ENCODE data around the gene RPS6KA1.

RPS6KA1 gene

DNA sequence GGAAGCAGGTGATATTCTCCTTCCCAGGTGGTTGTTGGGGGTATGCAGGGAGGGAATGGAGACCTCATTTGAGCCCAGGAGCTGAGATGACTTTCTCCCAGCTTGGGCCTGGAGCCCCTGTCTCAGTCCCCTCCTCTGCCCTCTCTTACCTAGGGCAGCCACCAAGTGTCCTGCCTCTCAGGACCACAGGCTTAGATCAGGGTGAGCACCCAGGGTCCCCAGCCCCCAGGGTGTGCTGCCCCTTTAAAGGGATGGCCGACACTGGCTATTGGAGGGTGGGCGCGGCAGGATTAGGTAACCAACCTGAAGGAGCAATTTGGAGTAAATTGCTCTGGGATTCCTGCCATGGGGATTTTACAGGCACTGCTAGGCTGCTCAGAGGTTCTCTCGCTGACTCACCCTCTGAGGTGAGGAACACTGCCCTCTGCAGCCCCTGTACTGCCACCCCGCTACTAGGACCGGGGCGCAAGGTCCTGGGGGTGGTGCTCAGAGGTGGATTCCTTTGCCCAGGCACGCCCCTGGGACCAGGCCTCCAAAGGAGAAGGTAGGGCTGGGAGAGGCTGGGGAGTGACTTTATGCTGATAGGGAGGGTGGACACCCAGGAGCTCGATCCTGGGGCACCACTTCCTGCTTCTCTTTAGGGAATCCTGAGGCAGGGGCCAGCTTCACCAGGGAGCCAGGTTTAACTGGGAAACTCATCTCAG is 1.5 kb downstream of the RPS6KA1 start:
- peak; percentile 90 for ATAC-seq (ENCODE audit: low read depth)
- TF ChIP-seq, protein P1, sequence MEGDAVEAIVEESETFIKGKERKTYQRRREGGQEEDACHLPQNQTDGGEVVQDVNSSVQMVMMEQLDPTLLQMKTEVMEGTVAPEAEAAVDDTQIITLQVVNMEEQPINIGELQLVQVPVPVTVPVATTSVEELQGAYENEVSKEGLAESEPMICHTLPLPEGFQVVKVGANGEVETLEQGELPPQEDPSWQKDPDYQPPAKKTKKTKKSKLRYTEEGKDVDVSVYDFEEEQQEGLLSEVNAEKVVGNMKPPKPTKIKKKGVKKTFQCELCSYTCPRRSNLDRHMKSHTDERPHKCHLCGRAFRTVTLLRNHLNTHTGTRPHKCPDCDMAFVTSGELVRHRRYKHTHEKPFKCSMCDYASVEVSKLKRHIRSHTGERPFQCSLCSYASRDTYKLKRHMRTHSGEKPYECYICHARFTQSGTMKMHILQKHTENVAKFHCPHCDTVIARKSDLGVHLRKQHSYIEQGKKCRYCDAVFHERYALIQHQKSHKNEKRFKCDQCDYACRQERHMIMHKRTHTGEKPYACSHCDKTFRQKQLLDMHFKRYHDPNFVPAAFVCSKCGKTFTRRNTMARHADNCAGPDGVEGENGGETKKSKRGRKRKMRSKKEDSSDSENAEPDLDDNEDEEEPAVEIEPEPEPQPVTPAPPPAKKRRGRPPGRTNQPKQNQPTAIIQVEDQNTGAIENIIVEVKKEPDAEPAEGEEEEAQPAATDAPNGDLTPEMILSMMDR (IDR thresholded peaks at IDR 0.05; ENCODE audit: poor library complexity, severe bottlenecking) = peak; percentile 82
- Histone ChIP-seq H3K4me1 (ENCODE audit: insufficient read depth, poor library complexity, severe bottlenecking) (peaks cover 12% of the 10 kb centered on the region), H3K27me3 (ENCODE audit: insufficient read depth, poor library complexity, severe bottlenecking) (no peaks in the 10 kb centered on the region), H3K36me3 (ENCODE audit: low read depth) (peaks cover 15% of the 10 kb centered on the region), H3K4me3 (ENCODE audit: severe bottlenecking) (peak overlapping the region; percentile 100), H3K27ac (ENCODE audit: poor library complexity, severe bottlenecking) (peak overlapping the region; percentile 87), H3K9me3 (ENCODE audit: severe bottlenecking) (no peaks in the 10 kb centered on the region)
- peak; percentile 98 for DNase-seq (ENCODE audit: low spot score)

DNA sequence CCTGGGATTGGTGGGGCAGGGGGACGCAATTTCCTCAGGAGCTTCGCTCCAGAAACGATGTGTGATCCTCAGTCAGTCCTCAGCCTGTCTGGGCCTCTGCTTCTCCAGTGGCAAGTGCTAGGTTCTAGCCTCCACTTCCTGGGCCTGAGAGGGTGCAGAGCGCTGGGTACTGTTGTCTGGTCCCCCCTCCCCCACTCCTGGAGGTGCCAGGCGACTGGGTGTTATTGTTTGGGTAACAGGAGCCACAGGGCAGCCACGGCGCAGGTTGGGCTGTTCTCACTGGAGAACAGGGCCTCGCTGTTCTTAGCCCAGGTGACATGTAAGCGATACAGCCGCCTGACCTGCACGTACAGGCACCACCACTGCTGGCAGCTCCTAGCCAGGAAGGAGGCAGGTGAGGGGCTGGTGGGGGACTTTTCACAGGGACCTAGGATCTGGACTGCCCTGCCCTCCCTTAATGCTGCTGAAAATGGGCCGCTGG is 2.1 kb downstream of the RPS6KA1 start:
- ATAC-seq (ENCODE audit: low read depth) (peak; percentile 3), DNase-seq (ENCODE audit: low spot score) (no peak)
- Histone ChIP-seq H3K4me3 (ENCODE audit: severe bottlenecking) (peak overlapping the region; percentile 100), H3K27ac (ENCODE audit: poor library complexity, severe bottlenecking) (peak overlapping the region; percentile 87), H3K9me3 (ENCODE audit: severe bottlenecking) (no peaks in the 10 kb centered on the region), H3K27me3 (ENCODE audit: insufficient read depth, poor library complexity, severe bottlenecking) (no peaks in the 10 kb centered on the region), H3K4me1 (ENCODE audit: insufficient read depth, poor library complexity, severe bottlenecking) (peaks cover 12% of the 10 kb centered on the region), H3K36me3 (ENCODE audit: low read depth) (peaks cover 19% of the 10 kb centered on the region)
- TF ChIP-seq, protein P1 (IDR thresholded peaks at IDR 0.05; ENCODE audit: poor library complexity, severe bottlenecking) = no peak

DNA sequence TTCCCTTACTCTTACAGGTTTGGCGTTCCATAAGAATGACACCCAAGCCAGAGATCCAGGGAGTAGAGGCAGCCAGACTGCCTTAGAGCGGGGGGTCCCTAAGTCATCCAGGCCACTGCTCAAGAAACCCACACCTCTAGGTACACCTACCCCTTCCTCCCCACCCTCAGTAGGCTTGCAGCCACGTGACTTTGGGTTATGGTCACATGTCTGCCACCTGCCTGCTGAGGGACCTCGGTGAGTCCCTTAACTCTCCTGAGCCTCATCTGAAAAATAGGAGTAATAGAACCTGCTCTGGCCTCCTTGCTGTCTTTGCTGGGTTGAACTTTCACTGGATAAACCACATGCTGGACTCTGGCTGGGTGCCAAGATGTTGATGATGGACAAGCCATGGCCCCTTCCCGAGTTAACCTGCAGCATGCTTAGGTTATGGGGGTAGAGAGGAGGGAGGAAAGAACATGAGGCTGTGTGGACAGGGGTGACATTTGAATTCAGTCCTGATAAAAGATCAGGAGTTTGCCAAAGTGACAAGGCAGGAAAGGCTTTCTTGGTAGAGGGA is 4.5 kb downstream of the RPS6KA1 start:
- TF ChIP-seq, protein P1 (IDR thresholded peaks at IDR 0.05; ENCODE audit: poor library complexity, severe bottlenecking) = no peak
- DNase-seq (ENCODE audit: low spot score) (no peak), ATAC-seq (ENCODE audit: low read depth) (no peak)
- Histone ChIP-seq H3K9me3 (ENCODE audit: severe bottlenecking) (no peaks in the 10 kb centered on the region), H3K27me3 (ENCODE audit: insufficient read depth, poor library complexity, severe bottlenecking) (no peaks in the 10 kb centered on the region), H3K36me3 (ENCODE audit: low read depth) (peaks cover 42% of the 10 kb centered on the region), H3K4me1 (ENCODE audit: insufficient read depth, poor library complexity, severe bottlenecking) (peaks cover 21% of the 10 kb centered on the region), H3K27ac (ENCODE audit: poor library complexity, severe bottlenecking) (no peak overlapping the region), H3K4me3 (ENCODE audit: severe bottlenecking) (no peak overlapping the region)

DNA sequence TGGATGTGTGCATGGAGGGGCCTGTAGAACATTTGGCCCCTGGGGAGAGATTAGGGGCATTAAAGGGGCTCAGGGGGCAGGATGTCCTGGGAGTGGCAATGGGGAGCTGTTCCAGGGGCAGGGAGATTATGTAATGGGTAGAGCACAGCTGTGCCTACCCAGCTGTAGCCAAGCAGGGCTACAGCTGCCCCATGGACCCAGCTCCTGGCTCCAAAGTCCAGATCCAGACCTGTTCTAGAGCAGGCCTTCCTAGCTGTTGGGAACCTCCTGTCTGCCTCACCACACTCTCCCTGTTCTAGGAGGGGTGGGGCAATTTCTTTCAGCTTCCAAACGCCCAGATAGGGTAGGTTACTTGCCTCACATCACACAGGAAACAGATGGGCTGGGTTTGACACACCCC is 5.6 kb downstream of the RPS6KA1 start:
- Histone ChIP-seq H3K9me3 (ENCODE audit: severe bottlenecking) (no peaks in the 10 kb centered on the region), H3K36me3 (ENCODE audit: low read depth) (peaks cover 50% of the 10 kb centered on the region), H3K4me3 (ENCODE audit: severe bottlenecking) (no peak overlapping the region), H3K4me1 (ENCODE audit: insufficient read depth, poor library complexity, severe bottlenecking) (peaks cover 19% of the 10 kb centered on the region), H3K27ac (ENCODE audit: poor library complexity, severe bottlenecking) (no peak overlapping the region), H3K27me3 (ENCODE audit: insufficient read depth, poor library complexity, severe bottlenecking) (no peaks in the 10 kb centered on the region)
- DNase-seq (ENCODE audit: low spot score) (no peak), ATAC-seq (ENCODE audit: low read depth) (no peak)
- TF ChIP-seq, protein P1 (IDR thresholded peaks at IDR 0.05; ENCODE audit: poor library complexity, severe bottlenecking) = no peak

DNA sequence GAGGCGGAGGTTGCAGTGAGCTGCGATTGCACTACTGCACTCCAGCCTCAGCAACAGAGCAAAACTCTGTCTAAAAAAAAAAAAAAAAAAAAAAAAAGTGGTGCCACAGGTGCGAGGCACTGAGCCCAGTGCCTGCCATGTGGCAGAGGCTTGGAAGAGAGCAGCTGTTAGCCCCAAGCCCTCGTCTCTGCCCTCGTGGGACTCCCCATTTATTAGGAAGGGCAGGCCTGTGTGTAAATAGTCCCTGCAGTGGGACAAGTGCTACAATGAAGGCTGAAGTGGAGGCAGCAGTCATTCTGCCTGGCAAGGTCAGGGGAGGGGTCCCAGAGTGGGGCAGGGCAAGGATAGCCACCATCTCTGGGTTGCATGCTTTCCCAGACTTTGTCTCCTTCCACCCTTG is 6.5 kb downstream of the RPS6KA1 start:
- Histone ChIP-seq H3K36me3 (ENCODE audit: low read depth) (peaks cover 56% of the 10 kb centered on the region), H3K27ac (ENCODE audit: poor library complexity, severe bottlenecking) (no peak overlapping the region), H3K9me3 (ENCODE audit: severe bottlenecking) (no peaks in the 10 kb centered on the region), H3K27me3 (ENCODE audit: insufficient read depth, poor library complexity, severe bottlenecking) (no peaks in the 10 kb centered on the region), H3K4me3 (ENCODE audit: severe bottlenecking) (no peak overlapping the region), H3K4me1 (ENCODE audit: insufficient read depth, poor library complexity, severe bottlenecking) (peaks cover 19% of the 10 kb centered on the region)
- TF ChIP-seq, protein P1 (IDR thresholded peaks at IDR 0.05; ENCODE audit: poor library complexity, severe bottlenecking) = no peak
- ATAC-seq (ENCODE audit: low read depth) (no peak), DNase-seq (ENCODE audit: low spot score) (no peak)

Measured in RWPE2 (cell line).